ENCODE results near the gene GTPBP6.
"Not testable (repeated sequence)": the region's sequence is repeated elsewhere in the genome, so short reads cannot be mapped to it uniquely, and the experiment has no call there.

Gene GTPBP6

DNA sequence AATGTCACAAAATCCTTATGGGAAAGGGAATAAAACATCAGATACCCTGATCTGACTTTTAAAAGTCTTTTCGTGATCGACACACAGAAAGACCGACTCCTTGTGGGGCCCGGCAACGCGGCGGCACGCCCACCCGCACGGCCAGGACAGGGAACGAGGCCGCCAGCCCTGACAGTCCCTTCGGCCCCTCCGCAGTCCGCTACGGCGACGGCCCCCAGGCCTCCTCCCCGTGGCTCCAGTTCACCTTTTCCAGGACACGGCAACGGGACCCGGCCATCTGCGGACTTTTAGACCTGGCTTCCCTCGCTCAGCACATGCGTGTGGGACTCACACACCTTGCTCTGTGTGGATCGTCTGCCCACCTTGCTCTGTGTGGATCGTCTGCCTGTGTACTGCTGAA lies 33.6 kb upstream of the GTPBP6 start:
- no peak for DNase-seq (ENCODE audit: low read depth)

DNA sequence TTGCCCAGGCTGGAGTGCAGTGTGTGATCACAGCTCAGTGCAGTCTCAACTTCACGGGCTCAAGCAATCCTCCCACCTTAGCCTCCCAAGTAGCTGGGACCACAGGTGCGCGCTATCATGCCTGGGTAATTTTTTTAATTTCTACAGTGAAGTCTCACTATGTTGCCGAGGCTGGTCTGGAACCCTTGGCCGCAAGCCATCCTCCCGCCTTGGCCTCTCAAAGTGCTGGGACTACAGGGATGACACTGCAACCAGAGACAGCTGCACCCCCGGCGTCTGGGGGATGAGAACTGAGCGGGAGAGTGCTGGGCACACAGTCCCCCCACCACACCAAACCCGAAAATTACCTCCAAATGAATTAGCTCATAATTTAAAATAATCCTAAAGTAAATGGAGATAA lies 33.1 kb upstream of the GTPBP6 start:
- no peak for DNase-seq (ENCODE audit: low read depth)

DNA sequence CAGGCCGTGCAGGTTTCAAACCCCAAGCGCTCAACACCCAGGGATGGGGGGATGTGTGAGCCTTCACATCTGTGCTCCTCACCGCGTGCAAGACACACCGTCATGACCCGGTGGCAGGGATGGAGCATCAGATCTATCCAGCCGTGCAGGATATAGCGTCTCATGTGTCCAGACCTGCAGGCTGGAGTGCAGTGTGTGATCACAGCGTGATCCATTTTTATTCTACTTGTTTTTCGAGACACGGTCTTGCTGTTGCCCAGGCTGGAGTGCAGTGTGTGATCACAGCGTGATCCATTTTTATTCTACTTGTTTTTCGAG lies 32.7 kb upstream of the GTPBP6 start:
- DNase-seq (ENCODE audit: low read depth), result not testable (repeated sequence)

DNA sequence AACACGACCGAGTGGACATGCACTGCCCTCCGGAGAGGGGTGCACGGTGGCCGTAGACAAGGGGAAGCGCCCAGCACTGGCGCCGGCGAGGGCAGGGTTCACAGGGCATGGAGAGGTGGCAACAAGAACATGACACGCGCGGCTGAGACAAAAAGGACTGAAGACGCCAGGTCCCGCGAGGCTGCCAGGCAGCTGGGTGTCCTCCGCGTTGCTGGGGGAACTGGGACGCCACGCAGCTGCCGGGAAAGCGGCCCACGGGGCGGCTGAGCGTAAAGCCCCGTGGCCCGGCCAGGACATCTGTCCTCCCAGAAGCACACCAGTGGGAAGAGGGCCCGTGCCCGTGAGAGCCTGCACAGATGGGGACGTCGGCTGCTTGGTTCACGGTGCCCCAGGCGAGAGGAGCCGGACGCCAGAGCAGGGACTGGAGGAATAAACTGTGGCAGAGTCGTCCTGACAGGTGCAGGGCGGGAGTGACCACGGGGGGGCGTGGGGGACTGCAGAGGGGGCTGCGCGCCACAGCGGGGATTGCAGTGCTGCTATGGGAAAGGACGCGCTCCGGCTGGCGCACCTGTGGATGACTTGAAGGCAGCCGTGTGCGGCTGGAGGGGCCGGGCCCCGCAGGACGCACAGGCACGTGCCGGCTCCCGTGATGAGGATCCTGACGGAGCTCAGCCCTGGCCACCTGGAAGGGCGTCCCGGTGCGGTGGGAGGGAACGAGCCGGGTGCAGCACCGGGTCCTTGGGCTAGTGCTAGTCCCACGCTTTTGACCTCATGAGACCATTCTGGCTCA lies 32.1 kb upstream of the GTPBP6 start:
- DNase-seq (ENCODE audit: low read depth), result no peak

DNA sequence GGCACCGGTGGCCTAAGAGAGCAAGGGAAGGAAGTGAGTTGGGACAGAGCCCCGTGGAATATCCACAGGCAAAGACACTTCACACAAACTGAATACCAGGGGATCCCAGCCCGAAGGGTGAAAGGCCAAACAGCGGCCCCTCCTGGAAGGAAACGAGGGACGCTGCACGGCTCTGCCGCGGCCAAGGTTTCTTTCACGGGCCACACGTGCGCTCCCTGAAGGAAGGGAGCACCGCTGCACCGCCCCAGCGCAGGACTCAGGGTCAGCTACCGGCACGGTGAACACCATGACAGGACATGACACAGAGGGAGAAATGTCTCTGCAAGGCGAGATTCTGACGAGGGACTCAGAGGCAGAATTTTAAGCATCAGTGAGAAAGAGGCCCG lies 31.5 kb upstream of the GTPBP6 start:
- DNase-seq (ENCODE audit: low read depth), result no peak

DNA sequence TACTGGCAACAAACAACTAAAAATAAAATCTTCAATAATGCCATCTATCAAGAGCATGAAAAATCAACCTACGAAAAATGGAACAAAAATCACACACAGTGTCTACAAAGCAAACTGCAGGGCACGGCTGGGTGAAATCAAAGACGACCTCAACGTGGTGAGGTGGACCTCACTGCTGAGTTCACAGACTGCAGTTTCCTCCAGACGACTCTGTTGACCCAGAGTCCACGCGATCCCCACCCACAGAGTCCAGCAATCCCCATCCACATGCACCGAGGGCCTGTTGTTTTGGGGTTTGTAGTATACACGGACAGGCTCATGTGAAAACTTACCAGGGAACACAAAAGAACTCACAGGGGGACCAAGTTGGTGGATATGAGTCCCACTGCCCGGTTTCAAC lies 31.1 kb upstream of the GTPBP6 start:
- DNase-seq (ENCODE audit: low read depth), result no peak

DNA sequence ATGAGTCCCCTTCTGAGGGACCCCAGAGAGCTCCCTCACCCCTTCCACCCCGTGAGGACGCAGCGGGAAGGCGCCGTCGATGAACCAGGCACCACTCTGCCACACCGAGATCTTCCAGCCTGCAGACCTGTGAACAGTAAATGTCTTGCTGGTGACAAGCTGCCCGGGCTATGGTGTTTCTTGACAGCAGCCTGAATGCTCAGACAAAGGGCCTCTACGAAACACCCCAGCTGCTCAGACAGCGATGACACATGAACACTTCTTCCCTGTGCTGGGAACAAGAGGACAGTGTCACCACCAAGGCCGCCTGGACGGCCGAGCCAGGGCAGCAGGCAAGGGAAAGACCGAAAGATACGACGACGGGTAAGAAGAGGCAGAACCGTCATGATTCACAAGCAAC lies 30.6 kb upstream of the GTPBP6 start:
- DNase-seq (ENCODE audit: low read depth), result no peak

DNA sequence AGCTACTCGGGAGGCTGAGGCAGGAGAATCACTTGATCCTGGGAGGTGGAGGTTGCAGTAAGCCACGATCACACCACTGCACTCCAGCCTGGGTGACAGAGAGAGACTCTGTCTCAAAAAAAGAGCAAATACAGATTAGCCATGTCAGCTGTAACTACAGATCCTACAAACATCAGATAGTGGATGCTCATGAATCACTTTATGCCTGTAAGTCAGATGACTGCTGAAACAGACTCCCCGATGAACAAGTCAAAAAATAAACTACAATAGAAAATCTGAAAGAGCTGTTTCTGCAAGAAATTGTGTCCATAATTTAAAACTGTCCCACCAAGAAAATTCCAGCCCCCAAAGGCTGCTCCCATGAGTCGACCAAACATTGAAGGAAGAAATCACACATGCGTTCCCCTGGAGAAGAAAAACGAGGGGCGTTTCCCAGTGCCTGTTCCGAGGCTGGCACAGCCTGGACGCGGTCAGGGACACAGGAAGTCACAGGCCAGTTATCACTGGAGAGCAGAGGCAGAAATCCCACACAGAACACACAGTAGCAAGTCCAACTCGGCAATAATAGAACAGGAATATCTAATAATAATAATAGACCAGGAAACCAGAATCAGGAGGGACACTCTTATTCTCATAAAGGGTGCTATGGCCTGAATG lies 30.0 kb upstream of the GTPBP6 start:
- peak; percentile 45 for DNase-seq (ENCODE audit: low read depth)

DNA sequence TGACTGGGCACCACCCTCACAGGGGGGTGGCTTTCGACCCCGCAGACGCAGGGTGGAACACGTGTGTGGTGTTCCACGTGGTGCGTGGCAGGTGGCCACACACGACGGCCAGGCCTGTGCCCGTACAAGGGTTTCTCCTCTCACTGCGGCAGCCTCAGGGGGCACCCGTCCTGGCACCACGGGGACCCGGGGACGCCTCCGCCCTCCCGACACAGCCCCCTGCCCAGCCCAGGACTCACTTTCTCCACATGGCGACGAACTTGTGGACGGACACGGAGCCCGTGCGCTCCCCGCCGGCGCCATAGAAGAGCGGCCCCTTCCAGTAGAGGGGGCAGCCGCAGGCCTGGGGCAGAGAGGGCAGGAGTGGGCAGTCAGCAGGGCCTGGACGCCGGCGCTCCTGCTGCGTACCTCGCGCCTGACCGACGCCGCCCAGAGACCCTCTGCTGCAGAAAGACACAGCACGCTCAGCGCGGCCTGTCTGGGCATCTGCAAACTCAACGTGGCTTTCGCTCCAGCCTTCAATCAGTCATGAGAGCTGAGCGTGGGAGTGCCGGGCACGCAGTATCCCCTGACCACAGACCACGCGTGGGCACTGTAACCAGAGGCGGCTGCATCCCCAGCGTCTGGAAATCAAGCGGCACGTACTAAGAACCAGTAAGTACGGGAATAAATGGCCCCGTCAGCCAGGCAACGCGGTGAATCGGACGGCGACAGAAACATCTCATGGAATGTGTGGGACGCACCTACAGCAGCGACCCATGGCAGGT lies 28.9 kb upstream of the GTPBP6 start:
- no peak for DNase-seq (ENCODE audit: low read depth)

DNA sequence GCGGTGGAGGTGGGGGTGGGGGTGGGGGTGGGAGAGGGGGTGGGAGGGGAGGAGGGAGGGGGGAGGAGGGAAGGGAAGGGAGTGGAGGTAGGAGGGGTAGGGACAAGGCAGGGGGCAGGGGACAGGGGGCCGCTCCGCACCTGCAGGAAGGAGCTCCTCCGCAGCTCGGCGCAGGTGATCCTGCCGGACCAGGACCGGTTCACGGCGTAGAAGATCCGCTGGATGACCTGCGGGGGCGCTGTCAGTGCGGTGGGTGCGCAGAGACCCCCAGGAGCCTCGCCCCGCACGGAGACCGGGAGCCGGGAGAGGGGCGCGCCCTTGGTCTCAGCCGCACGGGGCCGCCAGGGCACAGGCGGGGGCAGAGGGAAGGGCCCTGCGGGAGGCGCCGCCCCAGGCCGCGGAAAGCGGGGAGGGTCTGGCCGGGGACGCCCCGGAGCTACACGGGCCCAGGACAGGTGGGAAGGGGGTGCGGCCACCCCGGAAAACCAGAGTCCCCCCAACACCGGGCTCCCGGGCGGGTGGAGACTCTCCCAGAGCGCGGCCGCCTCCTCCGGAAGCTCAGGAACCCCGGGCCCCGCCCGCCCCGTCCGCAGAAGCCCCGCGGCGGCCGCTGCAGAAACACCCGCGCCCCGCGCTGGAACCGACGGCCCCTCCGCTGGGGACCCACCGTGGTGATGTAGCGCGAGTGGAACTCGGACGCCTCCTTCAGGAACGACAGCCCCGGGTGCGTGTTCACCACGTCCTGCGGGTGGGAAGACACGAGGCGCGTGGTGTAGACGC lies 27.6 kb upstream of the GTPBP6 start:
- DNase-seq (ENCODE audit: low read depth), result no peak

DNA sequence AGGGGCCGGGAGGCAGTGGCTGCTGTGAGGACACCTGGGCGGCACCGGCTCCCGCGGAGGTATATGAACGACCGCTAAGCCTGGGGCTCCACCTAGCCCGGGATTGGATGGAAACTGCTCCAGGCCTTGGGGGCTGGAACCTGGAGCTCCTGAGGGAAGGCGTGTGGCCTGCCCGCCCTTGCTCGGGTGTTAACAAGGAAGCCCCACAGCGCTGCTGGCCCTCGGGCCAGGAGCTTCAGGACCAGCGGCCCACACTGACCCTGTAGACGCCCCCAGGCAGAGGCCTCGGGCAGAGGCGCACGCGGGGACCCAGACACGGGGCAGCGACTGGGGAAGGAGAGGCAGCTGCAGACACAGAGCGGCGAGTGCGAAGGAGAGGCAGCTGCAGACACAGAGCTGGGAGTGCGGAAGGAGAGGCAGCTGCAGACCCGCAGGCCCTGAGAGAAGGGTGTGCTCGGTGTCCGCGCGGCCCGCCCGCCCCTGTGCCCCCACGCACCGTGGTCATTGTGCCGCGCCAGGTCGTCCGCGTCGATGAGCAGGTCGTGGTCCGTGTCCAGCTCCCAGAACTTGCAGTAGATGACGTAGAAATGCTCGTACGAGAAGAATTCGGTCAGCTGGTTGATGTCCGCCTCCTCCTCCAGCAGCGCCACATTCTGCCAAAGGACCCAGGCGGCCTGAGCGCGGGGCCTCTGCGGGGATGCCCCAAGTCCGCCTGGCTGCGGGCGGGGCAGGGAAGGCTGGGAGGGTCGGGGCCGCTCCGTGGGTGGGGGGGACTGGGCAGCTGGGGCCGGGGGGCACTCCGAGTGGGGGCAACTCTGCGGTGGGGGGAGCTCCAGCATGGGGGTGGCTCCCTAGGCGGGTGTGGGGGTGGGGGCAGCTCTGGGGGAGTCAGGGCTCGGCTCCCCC lies 26.7 kb upstream of the GTPBP6 start:
- DNase-seq (ENCODE audit: low read depth), result no peak

DNA sequence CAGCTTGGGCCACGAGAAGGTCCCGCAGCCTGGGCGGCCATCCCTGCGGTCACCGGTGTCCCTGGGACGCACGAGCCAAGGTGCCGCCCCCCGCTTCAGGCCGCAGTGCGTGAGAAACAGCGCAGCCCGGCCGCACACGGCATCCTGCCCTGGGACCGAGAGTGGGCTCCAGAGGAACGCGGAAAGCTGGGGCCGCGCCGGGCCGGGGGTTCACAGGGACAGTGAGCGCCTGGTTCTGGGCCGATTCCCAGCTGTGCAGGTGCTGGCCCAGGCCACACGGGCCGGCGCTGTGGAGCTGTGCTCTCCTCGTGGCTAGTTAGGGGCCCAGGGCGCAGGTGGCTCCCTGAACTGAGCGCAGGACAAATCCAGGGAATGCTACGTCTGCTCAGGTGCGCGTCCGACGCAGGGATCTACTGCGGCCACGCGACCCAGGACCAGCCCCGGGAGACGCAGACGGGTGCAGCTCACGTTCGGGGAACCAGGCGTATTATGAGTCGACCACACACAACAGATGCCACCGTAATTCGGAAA lies 25.8 kb upstream of the GTPBP6 start:
- no peak for DNase-seq (ENCODE audit: low read depth)

DNA sequence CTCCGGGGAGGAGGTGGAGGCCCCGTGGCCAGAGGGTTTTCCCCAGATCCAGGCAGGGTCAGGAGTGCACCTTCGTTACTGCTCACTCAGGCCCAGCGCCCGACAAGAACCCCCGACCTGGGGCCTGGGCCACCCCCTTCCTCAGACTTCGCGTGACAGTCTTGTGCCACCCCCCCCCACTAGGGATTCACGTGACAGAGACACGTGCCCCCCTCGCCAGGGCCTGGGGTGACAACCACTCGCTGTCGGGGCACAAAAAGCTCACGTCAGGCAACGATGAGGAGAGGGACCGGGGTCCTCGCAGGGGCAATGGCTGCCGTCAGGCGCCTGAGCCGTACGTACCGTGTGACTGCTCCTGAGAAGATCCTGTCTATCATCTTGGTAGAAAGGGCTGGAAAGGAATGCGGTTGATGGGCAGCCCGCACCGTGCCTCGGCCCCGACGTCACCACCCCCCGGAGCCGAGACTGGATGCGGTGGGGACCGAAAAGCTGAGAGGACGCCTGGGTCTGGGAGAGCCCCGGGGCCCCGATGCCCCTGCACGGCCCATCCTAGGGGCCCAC lies 23.0 kb upstream of the GTPBP6 start:
- DNase-seq (ENCODE audit: low read depth), result no peak

DNA sequence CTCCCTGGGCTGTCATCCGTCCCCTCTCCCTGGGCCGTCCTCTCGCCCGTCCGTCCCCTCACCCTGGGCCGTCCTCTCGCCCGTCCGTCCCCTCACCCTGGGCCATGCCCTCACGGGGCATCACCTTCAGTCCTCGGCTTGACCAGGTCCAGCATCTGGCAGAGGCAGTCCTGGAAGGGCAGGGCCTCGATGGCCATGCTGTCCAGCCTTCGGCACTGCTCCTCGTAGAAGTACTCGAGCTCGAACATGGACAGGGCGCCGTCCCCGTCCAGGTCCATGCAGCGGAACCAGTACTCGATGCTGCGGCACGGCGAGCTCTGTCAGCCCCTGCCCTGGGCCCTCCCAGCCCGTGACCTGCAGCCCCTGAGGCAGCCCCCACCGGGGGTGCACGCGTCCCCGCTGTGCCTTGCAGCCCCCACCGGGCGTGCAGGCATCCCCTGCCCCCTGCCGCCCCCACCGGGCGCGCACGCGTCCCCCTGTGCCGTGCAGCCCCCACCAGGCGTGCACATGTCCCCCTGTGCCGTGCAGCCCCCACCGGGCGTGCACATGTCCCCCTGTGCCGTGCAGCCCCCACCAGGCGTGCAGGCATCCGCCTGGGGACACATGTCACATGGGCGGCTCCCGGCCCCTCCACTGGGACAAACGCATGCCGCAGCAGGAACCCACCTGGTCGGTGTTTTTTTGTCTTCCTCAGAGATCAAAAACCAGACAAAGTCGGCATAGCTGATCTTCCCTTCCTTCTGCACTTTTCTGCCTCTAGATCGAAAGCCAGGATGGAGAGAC lies 22.2 kb upstream of the GTPBP6 start:
- no peak for DNase-seq (ENCODE audit: low read depth)

DNA sequence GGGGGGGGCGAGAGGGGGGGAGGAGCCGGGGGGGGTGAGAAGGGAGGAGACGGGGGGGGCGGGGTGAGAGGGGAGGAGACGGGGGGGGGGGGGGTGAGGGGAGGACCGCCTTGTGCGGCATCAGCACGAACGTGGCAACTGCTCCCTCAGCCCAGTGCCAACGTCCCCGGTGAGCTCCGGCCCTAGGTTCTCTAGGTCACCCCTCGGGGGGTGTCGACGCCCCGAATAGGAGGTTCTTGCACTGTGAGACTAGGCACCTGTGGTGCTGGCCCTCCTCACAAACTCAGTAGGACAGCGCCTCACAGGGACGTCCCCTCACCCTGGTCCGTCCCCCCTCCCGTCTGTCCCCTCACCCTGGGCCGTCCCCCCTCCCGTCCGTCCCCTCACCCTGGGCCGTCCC lies 21.5 kb upstream of the GTPBP6 start:
- DNase-seq (ENCODE audit: low read depth), result no peak

DNA sequence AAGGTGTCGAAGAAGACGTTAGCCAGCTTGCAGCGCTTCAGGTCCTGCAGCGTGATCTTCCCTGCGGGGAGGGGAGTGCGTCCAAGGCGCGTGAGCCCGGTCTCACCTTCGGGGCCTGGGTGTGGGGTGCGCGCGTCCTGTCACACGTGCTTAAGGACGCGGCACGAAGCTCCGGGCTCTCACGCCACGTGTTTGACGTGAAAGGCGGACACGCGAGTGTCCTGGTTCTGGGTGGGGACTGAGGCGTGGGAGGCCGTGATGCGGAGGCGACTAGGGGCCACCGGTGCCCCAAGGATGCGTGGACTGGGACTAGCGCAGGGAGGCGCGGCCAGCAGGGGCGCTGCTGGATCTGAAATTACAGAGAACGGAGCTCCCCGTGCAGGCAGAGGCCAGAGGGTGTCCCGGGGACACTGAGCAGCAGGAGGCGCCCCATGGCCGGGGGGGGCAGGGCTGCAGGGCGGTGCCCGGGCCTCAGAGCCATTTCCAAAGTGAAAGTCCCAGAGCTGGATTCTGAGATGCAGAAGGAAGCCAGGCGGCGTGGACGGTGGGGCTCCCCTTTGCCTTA lies 20.3 kb upstream of the GTPBP6 start:
- no peak for DNase-seq (ENCODE audit: low read depth)

DNA sequence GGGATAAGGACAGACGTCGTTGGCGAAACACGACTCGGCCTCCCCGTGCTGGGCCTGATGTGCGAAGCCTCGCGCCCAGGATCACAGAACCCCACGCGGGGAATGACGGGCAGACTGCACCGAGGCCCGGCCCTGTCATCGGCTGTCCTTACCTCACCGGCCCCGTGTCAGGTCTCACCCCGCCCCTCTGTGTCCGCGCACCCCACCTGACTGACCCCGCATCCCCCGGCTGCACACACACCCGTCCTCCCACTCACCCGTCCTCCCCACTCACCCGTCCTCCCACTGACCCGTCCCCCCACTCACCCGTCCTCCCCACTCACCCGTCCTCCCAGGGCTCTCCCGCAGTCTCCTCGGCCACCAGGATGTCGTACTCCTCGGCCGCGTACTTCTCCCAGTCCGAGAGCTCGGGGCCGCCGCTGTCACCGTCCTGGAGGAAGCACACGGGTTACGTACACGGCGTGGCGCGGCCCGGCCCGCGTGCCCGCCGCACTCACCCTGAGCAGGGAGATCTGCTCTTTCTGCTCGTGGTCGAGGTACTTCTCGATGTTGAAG lies 19.8 kb upstream of the GTPBP6 start:
- no peak for DNase-seq (ENCODE audit: low read depth)

DNA sequence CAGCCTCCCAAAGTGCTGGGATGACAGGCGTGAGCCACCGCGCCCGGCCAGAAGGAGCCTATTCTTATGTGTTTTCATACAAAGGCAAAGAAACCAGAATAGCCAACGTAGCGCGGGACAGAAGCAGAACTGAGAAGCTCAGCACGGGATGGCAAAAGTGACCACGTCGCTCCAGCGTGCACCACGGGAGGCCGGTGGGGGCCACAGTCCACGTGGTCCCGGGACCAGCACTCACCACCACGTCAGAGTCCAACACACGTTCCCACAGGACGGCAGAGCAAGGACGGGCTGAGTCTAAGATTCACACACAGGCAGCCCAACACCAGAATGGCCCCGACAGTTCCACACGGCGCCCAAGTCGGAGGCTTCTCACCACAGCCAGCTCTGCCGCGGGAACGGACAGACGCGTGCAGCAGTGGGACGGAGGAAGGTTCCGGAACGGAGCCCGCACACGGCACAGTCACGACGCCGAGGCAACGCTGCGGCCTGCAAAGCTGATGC lies 18.8 kb upstream of the GTPBP6 start:
- DNase-seq (ENCODE audit: low read depth), result no peak

DNA sequence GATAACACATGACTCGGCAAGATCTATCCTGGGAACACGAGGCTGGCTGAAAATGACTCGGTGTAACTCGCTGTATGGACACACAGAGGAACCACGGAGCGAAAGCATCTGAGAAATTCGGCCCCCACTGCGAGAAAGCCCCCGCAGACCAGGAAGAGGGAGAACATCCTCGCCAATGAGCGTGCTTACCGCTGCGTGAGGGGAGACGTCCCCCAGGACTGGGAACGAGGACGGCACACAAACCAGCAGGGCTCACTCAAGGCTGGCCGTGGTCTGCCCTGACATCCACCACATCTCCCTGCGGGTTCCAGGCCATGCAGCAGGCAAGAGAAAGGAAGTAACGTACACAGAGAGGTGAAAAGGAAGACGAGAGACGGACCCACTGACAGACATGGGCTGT lies 17.6 kb upstream of the GTPBP6 start:
- no peak for DNase-seq (ENCODE audit: low read depth)

All from iris pigment epithelial cell (primary cell).